Purkinje cell (primary cell): ENCODE measurements around the gene NDUFAF8. TPM values are rescaled to one million over a fixed set of nuclear protein-coding genes. Genes with fewer than 3 reads are reported as not detected.

Experiments
- polyA plus RNA-seq: library from polyadenylated mRNA; unstranded; fragments of >200 nt; fragmentation: Nextera tagmentation; gene quantifications from 2 replicates; pipeline ENCODE4 v1.2.1, GENCODE V29; 2014

Gene NDUFAF8
- polyA plus RNA-seq: 33.9 and 55.0 TPM in 2 replicates

GRCh38 chr17:81238815-81239713 lies at the start of gene NDUFAF8, which contains the start of gene TEPSIN:
TSS of gene NDUFAF8 (plus strand) at chr17:81239318. CDS start at chr17:81239364, 46 bp downstream.
TSS of gene TEPSIN (minus strand) at chr17:81239055. CDS start at chr17:81239033, 22 bp downstream.

GRCh38 chr17:81222906-81223761 lies 16.0 kb upstream of the NDUFAF8 start, which contains the start of gene CEP131:
TSS of gene CEP131 (minus strand) at chr17:81222965. CDS start at chr17:81220056, 2,909 bp downstream.

Other genes starting within 250 kb of the NDUFAF8 start
- 0.63 TPM in 1 of 2 replicates, not detected in the other for gene CHMP6, start 247.5 kb upstream of the NDUFAF8 start, polyA plus RNA-seq
- gene BAIAP2, start 204.2 kb upstream of the NDUFAF8 start, polyA plus RNA-seq: 180 and 236 TPM in 2 replicates
- not detected in 2 replicates for gene PVALEF, start 73.8 kb upstream of the NDUFAF8 start, polyA plus RNA-seq
- gene AATK, start 73.1 kb upstream of the NDUFAF8 start, polyA plus RNA-seq: 0.48 and 0.56 TPM in 2 replicates
- gene CEP131, start 16.4 kb upstream of the NDUFAF8 start, polyA plus RNA-seq: 0.36 TPM in 1 of 2 replicates, not detected in the other
- 0.42 and 2.8 TPM in 2 replicates for gene TEPSIN, start 263 bp upstream of the NDUFAF8 start, polyA plus RNA-seq
- 5.0 and 13.6 TPM in 2 replicates for gene SLC38A10, start 56.0 kb downstream of the NDUFAF8 start, polyA plus RNA-seq
- 0.16 and 1.4 TPM in 2 replicates for gene BAHCC1, start 156.1 kb downstream of the NDUFAF8 start, polyA plus RNA-seq